Smooth muscle cell (in vitro differentiated cells): ENCODE results near the gene JAG1. TPM values are rescaled to one million over a fixed set of nuclear protein-coding genes. Genes with fewer than 3 reads are reported as not detected.

Experiments
- DNase-seq: peaks from one replicate; lab custom pipeline; 2025; ENCODE audit not compliant: unreplicated experiment; lab: John Stamatoyannopoulos, UW
- H2AFZ ChIP-seq: fragments of 200-600 bp; sonication (generic); 2 replicates; pipeline ENCODE4 v1.6.0; 2016; ENCODE audit warnings: antibody characterized with exemption, low read depth, mild to moderate bottlenecking
- H3F3A ChIP-seq: fragments of 200-600 bp; sonication (generic); 2 replicates; pipeline ENCODE4 v1.6.0; 2017; ENCODE audit warnings: antibody characterized with exemption, low read depth
- H3K27ac ChIP-seq: fragments of 200-600 bp; sonication (generic); 2 replicates; pipeline ENCODE4 v1.5.1; 2016; ENCODE audit warnings: low read depth, mild to moderate bottlenecking
- H3K27me3 ChIP-seq: fragments of 200-600 bp; sonication (generic); 2 replicates; pipeline ENCODE4 v1.6.1; 2016; ENCODE audit warnings: low read depth, mild to moderate bottlenecking
- H3K36me3 ChIP-seq: fragments of 200-600 bp; sonication (generic); 2 replicates; pipeline ENCODE4 v1.5.1; 2016; ENCODE audit warnings: low read depth
- H3K4me1 ChIP-seq: fragments of 200-600 bp; sonication (generic); 2 replicates; pipeline ENCODE4 v1.5.1; 2016; ENCODE audit warnings: low read depth
- H3K4me2 ChIP-seq: fragments of 200-600 bp; sonication (generic); 2 replicates; pipeline ENCODE4 v1.6.0; 2016; ENCODE audit warnings: mild to moderate bottlenecking
- H3K4me3 ChIP-seq: fragments of 200-600 bp; sonication (generic); 2 replicates; pipeline ENCODE4 v1.5.1; 2016; ENCODE audit warnings: mild to moderate bottlenecking
- H3K79me2 ChIP-seq: fragments of 200-600 bp; sonication (generic); 2 replicates; pipeline ENCODE4 v1.6.0; 2016; ENCODE audit warnings: low read depth, mild to moderate bottlenecking
- H3K9ac ChIP-seq: fragments of 200-600 bp; sonication (generic); 2 replicates; pipeline ENCODE4 v1.6.0; 2016; ENCODE audit warnings: low read depth
- H3K9me3 ChIP-seq: fragments of 200-600 bp; sonication (generic); replicated peaks from 2 replicates; pipeline ENCODE4 v1.5.1; 2016; ENCODE audit warnings: low read depth
- H4K20me1 ChIP-seq: fragments of 200-600 bp; sonication (generic); 2 replicates; pipeline ENCODE4 v1.6.0; 2016; ENCODE audit warnings: low read depth
- WGBS: methylation state at CpG from one replicate; pipeline ENCODE4 v1.1.7; 2016; ENCODE audit warnings: low lambda C conversion rate; 5-methylcytosine and 5-hydroxymethylcytosine counted together
- polyA plus RNA-seq: library from polyadenylated mRNA; unstranded; fragments of >200 nt; fragmentation: Nextera tagmentation; extraction: Ambion mirVana; gene quantifications from 2 replicates; pipeline ENCODE4 v1.2.1, GENCODE V29; 2016
- total RNA-seq: library from RNA; depleted of rRNA; stranded (reverse); fragments of >200 nt; gene quantifications from 2 replicates; pipeline ENCODE4 v1.2.3, GENCODE V29; 2014
- TF ChIP-seq, protein P1 (sequence below): fragments of 200-600 bp; sonication (generic); IDR thresholded peaks from 2 replicates; pipeline ENCODE4 v1.5.1; 2017; ENCODE audit warnings: borderline replicate concordance, mild to moderate bottlenecking, antibody characterized with exemption; ENCODE audit not compliant: insufficient read depth, poor library complexity, severe bottlenecking

Gene JAG1
- total and polyA plus RNA-seq, 2 experiments from 2014 or later: 45.0 to 126 TPM

DNA sequence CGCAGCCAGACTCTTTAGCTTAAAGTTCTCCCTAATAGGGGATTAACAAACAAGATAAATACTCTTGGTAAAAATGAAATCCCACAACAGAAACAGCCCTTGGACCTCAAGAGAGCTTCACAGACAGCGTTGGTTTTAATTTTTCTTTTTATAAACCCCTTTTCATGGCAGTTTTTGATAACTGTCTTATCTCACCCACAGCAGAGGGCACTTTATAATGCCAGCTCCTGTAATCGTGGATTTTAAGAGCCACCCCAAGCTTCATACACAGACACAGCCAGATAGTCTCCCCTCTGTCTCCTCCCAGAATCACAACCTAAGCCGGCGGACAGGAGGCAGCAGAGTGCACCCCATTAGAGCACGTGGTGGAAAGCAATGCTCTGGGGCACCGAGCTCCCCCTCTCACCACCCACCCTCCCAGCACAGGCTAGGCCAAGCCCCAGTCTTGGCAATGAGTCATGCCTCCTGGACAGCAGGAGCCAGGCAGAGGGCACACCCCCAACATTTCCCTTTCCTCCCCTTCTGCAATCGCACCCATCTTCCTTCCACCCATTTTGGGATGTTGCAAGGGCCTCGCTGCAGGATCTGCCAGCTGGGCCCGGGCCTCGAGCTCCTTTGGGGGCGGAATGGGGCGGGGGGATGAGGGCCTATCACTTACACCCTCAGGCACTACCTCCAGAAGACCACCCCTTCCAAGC, 2.4 kb downstream of the JAG1 start:
- Histone ChIP-seq H3K79me2 (peaks cover 68% of the 10 kb centered on the region), H3K36me3 (no peaks in the 10 kb centered on the region), H3K27ac (peak overlapping the region; percentile 94), H3K9me3 (no peaks in the 10 kb centered on the region), H3K4me1 (peaks cover 52% of the 10 kb centered on the region), H3K4me2 (peak overlapping the region; percentile 95), H3K27me3 (no peaks in the 10 kb centered on the region), H2AFZ (no peak overlapping the region), H3K4me3 (peak overlapping the region; percentile 80), H4K20me1 (peaks cover 68% of the 10 kb centered on the region), H3K9ac (peak overlapping the region; percentile 73), H3F3A (no peaks in the 10 kb centered on the region)
- TF ChIP-seq, protein P1, sequence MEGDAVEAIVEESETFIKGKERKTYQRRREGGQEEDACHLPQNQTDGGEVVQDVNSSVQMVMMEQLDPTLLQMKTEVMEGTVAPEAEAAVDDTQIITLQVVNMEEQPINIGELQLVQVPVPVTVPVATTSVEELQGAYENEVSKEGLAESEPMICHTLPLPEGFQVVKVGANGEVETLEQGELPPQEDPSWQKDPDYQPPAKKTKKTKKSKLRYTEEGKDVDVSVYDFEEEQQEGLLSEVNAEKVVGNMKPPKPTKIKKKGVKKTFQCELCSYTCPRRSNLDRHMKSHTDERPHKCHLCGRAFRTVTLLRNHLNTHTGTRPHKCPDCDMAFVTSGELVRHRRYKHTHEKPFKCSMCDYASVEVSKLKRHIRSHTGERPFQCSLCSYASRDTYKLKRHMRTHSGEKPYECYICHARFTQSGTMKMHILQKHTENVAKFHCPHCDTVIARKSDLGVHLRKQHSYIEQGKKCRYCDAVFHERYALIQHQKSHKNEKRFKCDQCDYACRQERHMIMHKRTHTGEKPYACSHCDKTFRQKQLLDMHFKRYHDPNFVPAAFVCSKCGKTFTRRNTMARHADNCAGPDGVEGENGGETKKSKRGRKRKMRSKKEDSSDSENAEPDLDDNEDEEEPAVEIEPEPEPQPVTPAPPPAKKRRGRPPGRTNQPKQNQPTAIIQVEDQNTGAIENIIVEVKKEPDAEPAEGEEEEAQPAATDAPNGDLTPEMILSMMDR: peak; percentile 48
- peak; percentile 66 for DNase-seq
- WGBS: 2% methylated on average over 13 of the region's 13 CpGs

DNA sequence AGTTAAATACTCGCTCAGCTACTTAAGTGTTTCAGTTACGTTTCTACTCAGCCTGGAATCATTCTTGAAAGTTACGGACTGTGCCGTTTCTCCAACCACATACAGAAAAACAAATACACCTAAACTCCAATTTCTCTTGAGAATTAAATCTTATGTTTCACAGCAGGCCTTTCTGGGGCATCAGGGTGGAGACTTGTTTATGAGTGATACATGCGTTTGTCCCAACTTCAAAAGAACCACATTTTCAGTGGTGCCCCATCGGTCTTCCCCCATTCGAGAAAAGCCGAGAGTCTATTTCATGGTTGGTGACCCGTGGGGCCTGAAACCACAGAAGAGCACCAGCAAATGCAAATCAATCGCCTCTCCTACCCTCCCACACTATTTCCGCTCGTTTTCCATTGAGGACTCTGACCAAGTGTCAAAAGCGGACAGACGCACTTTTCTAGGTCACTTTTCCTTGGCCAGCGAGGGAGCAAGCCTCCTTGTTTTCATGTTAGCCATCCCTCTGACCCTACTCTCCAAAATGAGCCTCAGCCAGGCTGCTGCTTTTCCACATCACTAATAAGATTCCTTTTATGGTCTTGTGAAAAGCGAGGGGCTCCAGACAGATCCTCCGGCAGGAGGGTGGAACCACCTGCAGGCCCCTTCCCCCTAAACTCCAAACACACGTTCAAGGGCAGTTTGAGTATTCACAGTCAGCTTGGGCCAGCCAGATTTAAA, 3.1 kb downstream of the JAG1 start:
- Histone ChIP-seq H2AFZ (no peak overlapping the region), H3K4me2 (peak overlapping the region; percentile 95), H4K20me1 (peaks cover 76% of the 10 kb centered on the region), H3K9me3 (no peaks in the 10 kb centered on the region), H3K4me3 (peak overlapping the region; percentile 80), H3K27me3 (no peaks in the 10 kb centered on the region), H3F3A (no peaks in the 10 kb centered on the region), H3K79me2 (peaks cover 75% of the 10 kb centered on the region), H3K4me1 (peaks cover 59% of the 10 kb centered on the region), H3K27ac (peak overlapping the region; percentile 94), H3K9ac (peak overlapping the region; percentile 26), H3K36me3 (no peaks in the 10 kb centered on the region)
- DNase-seq: no peak
- 23% methylated on average over 18 of the region's 18 CpGs for WGBS
- TF ChIP-seq, protein P1: no peak

DNA sequence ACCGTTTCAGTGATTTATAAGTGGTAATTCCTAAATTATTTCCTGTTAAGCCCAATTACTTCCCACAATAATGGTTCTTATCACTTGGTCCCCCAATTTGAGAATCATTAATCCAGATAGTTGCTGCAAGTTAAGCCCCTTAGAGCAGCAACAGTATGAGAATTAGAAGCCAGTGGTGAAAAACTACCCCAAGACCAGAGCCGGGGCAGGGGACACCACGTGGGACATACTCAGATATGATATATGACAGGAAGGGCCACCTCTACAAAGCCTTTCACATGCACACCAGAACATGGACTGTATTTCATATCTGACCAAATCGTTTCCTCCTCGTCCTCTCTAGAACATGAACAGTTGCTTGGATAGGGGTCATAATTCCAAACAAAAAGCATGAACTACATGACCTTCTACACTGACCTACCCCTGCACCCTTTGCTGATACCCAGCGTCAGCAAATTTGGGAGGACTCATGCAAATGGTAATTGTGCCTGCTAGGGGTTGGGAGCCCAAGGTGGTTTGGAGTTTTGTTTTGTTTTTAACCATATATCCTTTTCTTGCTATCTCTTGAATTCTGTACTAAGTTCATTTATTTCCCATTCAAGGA, 3.9 kb downstream of the JAG1 start:
- Histone ChIP-seq H3K4me2 (peak overlapping the region; percentile 95), H3F3A (no peaks in the 10 kb centered on the region), H3K27me3 (no peaks in the 10 kb centered on the region), H3K27ac (peak overlapping the region; percentile 94), H3K4me3 (peak overlapping the region; percentile 80), H2AFZ (no peak overlapping the region), H3K36me3 (no peaks in the 10 kb centered on the region), H3K9ac (no peak overlapping the region), H3K79me2 (peaks cover 82% of the 10 kb centered on the region), H3K9me3 (no peaks in the 10 kb centered on the region), H3K4me1 (peaks cover 62% of the 10 kb centered on the region), H4K20me1 (peaks cover 83% of the 10 kb centered on the region)
- no peak for DNase-seq
- TF ChIP-seq, protein P1: no peak
- WGBS: 54% methylated on average over 6 of the region's 6 CpGs
